ENCODE measurements around the gene TMEM201. TPM values are rescaled to one million over a fixed set of nuclear protein-coding genes. Genes with fewer than 3 reads are reported as not detected.

TMEM201 gene
- total RNA-seq, 1 donor from 2014 or later, result 35.1 TPM

DNA sequence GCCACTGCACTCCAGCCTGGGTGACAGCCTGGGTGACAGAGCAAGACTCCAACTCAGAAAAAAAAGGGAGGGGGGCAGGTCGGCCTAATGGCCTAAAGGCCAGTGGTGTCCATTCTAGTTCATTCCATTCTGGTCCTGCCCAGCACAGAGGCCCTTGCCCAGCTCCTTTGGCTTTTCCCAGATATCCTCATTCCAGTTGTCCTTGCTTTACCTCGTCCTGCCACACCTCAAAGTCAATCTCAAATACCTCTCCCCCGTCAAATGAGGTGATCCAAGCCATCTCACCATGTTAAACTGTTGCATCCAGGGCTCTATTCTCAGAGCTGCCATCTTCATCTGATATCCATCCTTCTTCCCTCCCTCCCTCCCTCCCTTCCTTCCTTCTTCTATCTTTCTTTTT lies 42.9 kb downstream of the TMEM201 start:
- Mint-ChIP-seq H3K27me3 (ENCODE audit: unreplicated experiment) (peaks cover 4% of the 10 kb centered on the region), H3K27ac (ENCODE audit: unreplicated experiment) (no peak overlapping the region), H3K4me3 (ENCODE audit: unreplicated experiment) (no peak overlapping the region), H3K9me3 (ENCODE audit: unreplicated experiment) (no peaks in the 10 kb centered on the region), H3K36me3 (ENCODE audit: unreplicated experiment) (no peaks in the 10 kb centered on the region), H3K4me1 (ENCODE audit: low read depth, unreplicated experiment) (no peaks in the 10 kb centered on the region)
- no peak for DNase-seq
- TF ChIP-seq, protein P1, sequence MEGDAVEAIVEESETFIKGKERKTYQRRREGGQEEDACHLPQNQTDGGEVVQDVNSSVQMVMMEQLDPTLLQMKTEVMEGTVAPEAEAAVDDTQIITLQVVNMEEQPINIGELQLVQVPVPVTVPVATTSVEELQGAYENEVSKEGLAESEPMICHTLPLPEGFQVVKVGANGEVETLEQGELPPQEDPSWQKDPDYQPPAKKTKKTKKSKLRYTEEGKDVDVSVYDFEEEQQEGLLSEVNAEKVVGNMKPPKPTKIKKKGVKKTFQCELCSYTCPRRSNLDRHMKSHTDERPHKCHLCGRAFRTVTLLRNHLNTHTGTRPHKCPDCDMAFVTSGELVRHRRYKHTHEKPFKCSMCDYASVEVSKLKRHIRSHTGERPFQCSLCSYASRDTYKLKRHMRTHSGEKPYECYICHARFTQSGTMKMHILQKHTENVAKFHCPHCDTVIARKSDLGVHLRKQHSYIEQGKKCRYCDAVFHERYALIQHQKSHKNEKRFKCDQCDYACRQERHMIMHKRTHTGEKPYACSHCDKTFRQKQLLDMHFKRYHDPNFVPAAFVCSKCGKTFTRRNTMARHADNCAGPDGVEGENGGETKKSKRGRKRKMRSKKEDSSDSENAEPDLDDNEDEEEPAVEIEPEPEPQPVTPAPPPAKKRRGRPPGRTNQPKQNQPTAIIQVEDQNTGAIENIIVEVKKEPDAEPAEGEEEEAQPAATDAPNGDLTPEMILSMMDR (IDR thresholded peaks at IDR 0.05; ENCODE audit: partially characterized antibody, unreplicated experiment), result no peak

DNA sequence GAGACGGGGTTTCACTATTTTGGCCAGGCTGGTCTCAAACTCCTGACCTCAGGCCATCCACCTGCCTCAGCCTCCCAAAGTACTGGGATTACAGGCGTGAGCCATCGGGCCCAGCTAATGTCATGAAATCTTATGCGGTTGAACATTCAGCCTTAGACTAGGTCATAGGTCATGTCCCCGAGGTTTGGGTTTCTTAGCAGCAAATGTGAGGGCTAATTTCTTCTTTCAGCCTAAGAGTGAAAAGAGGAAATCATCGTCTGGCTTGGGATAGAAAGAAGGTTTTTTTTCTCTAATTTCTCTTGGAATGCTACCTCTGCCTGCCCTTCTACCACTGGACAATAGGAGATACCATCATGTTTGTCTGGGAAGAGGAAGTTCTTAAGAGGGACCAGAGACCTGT lies 44.8 kb downstream of the TMEM201 start:
- Mint-ChIP-seq H3K4me3 (ENCODE audit: unreplicated experiment) (no peak overlapping the region), H3K9me3 (ENCODE audit: unreplicated experiment) (no peaks in the 10 kb centered on the region), H3K36me3 (ENCODE audit: unreplicated experiment) (no peaks in the 10 kb centered on the region), H3K27ac (ENCODE audit: unreplicated experiment) (no peak overlapping the region), H3K4me1 (ENCODE audit: low read depth, unreplicated experiment) (no peaks in the 10 kb centered on the region), H3K27me3 (ENCODE audit: unreplicated experiment) (peaks cover 2% of the 10 kb centered on the region)
- TF ChIP-seq, protein P1 (IDR thresholded peaks at IDR 0.05; ENCODE audit: partially characterized antibody, unreplicated experiment), result no peak
- DNase-seq, result no peak

DNA sequence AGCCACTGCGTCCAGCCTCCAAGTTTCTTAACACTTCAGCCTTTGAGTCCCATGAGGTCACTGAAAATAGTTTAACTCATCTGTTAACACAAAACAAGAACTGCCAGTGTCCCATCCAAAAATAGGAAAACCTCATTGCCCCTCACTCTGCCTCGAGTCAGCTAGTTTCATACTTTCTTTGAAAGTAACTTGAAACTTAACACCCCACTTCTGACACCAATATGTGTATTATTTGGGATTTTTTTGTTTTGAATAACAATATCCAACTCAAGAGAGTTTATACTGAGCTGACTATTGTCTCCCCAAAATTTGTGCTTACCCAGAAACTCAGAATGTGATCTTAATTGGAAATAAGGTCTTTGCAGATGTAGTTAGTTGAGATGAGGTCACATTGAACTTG lies 45.9 kb downstream of the TMEM201 start:
- H3K27me3 Mint-ChIP-seq (ENCODE audit: unreplicated experiment), result no peaks in the 10 kb centered on the region
- no peaks in the 10 kb centered on the region for H3K4me1 Mint-ChIP-seq (ENCODE audit: low read depth, unreplicated experiment)
- TF ChIP-seq, protein P1 (IDR thresholded peaks at IDR 0.05; ENCODE audit: partially characterized antibody, unreplicated experiment), result no peak
- no peak for DNase-seq
- H3K4me3 Mint-ChIP-seq (ENCODE audit: unreplicated experiment), result no peak overlapping the region
- H3K9me3 Mint-ChIP-seq (ENCODE audit: unreplicated experiment), result no peaks in the 10 kb centered on the region
- no peak overlapping the region for H3K27ac Mint-ChIP-seq (ENCODE audit: unreplicated experiment)
- no peaks in the 10 kb centered on the region for H3K36me3 Mint-ChIP-seq (ENCODE audit: unreplicated experiment)

DNA sequence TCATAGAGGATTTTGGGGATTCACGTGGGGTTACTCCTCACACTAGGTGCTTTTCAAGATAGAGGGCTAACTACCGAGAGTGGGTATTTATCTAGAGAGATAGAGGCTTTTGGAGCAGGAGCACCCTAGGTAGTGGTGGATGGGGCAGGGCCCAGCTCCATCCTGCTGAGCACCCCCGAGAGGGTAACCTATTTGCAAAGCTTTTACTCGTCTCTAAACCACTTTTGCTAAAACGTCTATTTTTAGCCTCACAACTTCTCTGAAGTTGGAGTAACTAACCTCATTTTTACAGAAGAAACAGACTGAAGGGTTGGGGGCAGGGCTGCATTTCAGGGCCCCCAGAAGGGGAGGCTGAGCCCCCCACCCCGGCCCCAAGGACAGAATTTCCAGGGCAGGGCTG lies 50.5 kb downstream of the TMEM201 start:
- no peaks in the 10 kb centered on the region for H3K36me3 Mint-ChIP-seq (ENCODE audit: unreplicated experiment)

More for the DNA sequence above, 50.5 kb downstream of the TMEM201 start:
- H3K9me3 Mint-ChIP-seq (ENCODE audit: unreplicated experiment), result peaks cover 2% of the 10 kb centered on the region
- TF ChIP-seq, protein P1 (IDR thresholded peaks at IDR 0.05; ENCODE audit: partially characterized antibody, unreplicated experiment), result no peak
- no peak overlapping the region for H3K27ac Mint-ChIP-seq (ENCODE audit: unreplicated experiment)
- H3K27me3 Mint-ChIP-seq (ENCODE audit: unreplicated experiment), result peaks cover 4% of the 10 kb centered on the region
- H3K4me3 Mint-ChIP-seq (ENCODE audit: unreplicated experiment), result no peak overlapping the region
- DNase-seq, result no peak
- no peaks in the 10 kb centered on the region for H3K4me1 Mint-ChIP-seq (ENCODE audit: low read depth, unreplicated experiment)
